Gastroesophageal sphincter (tissue), 4 donors: ENCODE data around the gene DNAJA3. TPM values are rescaled to one million over a fixed set of nuclear protein-coding genes. Genes with fewer than 3 reads are reported as not detected.

Source experiments
- ATAC-seq: fragments of 150-250 bp; one replicate; pipeline ENCODE4 v1.9.1; 2016; ENCODE audit warnings: mild to moderate bottlenecking, moderate library complexity
- H3K27ac ChIP-seq, 4 donors: fragments of 200-600 bp; sonication (generic) in 3 of 4; 1 replicate in 3 of 4; 2 replicates in 1 of 4; pipeline ENCODE4 v1.5.1; 2016 to 2019
- H3K27me3 ChIP-seq: fragments of 200-600 bp; sonication (generic); one replicate; pipeline ENCODE4 v1.5.1; 2019
- H3K36me3 ChIP-seq, 2 donors: fragments of 200-600 bp; sonication (generic); one replicate each; pipeline ENCODE4 v1.5.1; 2019; ENCODE audit warnings: control low read depth in 1 of 2
- H3K4me1 ChIP-seq, 3 donors: fragments of 200-600 bp; sonication (generic); 1 replicate in 2 of 3; 2 replicates in 1 of 3; pipeline ENCODE4 v1.5.1; 2016 to 2019; ENCODE audit warnings: control low read depth in 2 of 3
- H3K4me3 ChIP-seq, 2 donors: fragments of 200-600 bp; sonication (generic); one replicate each; pipeline ENCODE4 v1.5.1; 2019; ENCODE audit warnings: mild to moderate bottlenecking in 1 of 2, moderate library complexity in 1 of 2
- H3K9me3 ChIP-seq, 3 donors: fragments of 200-600 bp; sonication (generic); one replicate each; pipeline ENCODE4 v1.5.1; 2017 to 2019; ENCODE audit warnings: control low read depth in 2 of 3
- EP300 ChIP-seq: sonication (generic); formaldehyde crosslinking; IDR thresholded peaks from one replicate; pipeline ENCODE4 v1.6.1; 2017; ENCODE audit warnings: antibody characterized with exemption, mild to moderate bottlenecking
- POLR2A ChIP-seq, 2 donors: fragments of 450-650 bp; IDR thresholded peaks; one replicate each; pipeline ENCODE4 v1.6.1; 2017; ENCODE audit warnings: antibody characterized with exemption in 2 of 2, mild to moderate bottlenecking in 2 of 2, moderate library complexity in 1 of 2
- POLR2AphosphoS5 ChIP-seq: sonication (generic); formaldehyde crosslinking; IDR thresholded peaks from one replicate; pipeline ENCODE4 v1.6.1; 2017; ENCODE audit warnings: antibody characterized with exemption
- WGBS, 2 donors: methylation state at CpG; one replicate each; pipeline ENCODE4 v1.1.5; 2018; ENCODE audit warnings: low coverage in 1 of 2; 5-methylcytosine and 5-hydroxymethylcytosine counted together
- total RNA-seq, 4 donors: library from RNA; depleted of rRNA; stranded (reverse); fragments of >200 nt; gene quantifications; one replicate each; pipeline ENCODE4 v1.1.0, GENCODE V29; 2016
- TF ChIP-seq, protein P1 (sequence below), 4 experiments: fragments of 200-600 bp in 2 of 4; fragments of 450-650 bp in 2 of 4; sonication (generic) in 1 of 4; IDR thresholded peaks; one replicate each; pipeline ENCODE4 v1.5.1; 2017 to 2019; ENCODE audit warnings: antibody characterized with exemption in 4 of 4, mild to moderate bottlenecking in 2 of 4, moderate library complexity in 2 of 4

DNAJA3 gene
- total RNA-seq, 4 donors from 2014 or later: 39.6 to 55.6 (median 43.9) TPM

DNA sequence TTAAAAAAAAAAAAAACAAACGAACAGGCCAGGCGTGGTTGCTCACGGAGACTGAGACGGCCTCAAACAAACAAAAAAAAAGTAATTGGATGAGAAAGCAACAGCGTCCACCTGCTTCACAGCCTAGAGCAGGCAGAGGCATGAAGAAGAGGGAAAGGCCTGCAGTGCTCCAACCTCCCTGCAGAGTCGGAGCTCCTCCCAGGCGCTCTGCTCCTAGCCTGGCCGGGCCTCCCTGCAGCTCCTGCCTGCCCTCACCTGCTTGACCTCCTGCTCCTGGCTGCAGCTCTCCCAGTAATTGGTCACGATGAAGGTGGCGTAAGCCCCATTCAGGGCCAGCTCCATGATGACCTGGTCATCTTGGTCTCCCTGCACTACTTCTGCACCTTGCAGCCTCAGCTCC lies 43.3 kb downstream of the DNAJA3 start:
- H3K9me3 ChIP-seq: no peaks in the 10 kb centered on the region
- 73 to 85% methylated on average over 6 to 10 of the region's 10 CpGs for WGBS, 2 donors
- no peaks in the 10 kb centered on the region for H3K27me3 ChIP-seq
- ATAC-seq: no peak
- H3K4me1 ChIP-seq: peaks cover 0 to 8% (median 0%) of the 10 kb centered on the region in 3 donors
- H3K36me3 ChIP-seq: peaks cover 0 to 59% of the 10 kb centered on the region in 2 donors
- no peak overlapping the region for H3K4me3 ChIP-seq
- H3K27ac ChIP-seq: no peak overlapping the region
- no peak for TF ChIP-seq EP300
- no peak for TF ChIP-seq POLR2AphosphoS5
- TF ChIP-seq, protein P1, sequence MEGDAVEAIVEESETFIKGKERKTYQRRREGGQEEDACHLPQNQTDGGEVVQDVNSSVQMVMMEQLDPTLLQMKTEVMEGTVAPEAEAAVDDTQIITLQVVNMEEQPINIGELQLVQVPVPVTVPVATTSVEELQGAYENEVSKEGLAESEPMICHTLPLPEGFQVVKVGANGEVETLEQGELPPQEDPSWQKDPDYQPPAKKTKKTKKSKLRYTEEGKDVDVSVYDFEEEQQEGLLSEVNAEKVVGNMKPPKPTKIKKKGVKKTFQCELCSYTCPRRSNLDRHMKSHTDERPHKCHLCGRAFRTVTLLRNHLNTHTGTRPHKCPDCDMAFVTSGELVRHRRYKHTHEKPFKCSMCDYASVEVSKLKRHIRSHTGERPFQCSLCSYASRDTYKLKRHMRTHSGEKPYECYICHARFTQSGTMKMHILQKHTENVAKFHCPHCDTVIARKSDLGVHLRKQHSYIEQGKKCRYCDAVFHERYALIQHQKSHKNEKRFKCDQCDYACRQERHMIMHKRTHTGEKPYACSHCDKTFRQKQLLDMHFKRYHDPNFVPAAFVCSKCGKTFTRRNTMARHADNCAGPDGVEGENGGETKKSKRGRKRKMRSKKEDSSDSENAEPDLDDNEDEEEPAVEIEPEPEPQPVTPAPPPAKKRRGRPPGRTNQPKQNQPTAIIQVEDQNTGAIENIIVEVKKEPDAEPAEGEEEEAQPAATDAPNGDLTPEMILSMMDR (IDR thresholded peaks at IDR 0.05): no peak
- TF ChIP-seq POLR2A (IDR thresholded peaks at IDR 0.05): no peak

DNA sequence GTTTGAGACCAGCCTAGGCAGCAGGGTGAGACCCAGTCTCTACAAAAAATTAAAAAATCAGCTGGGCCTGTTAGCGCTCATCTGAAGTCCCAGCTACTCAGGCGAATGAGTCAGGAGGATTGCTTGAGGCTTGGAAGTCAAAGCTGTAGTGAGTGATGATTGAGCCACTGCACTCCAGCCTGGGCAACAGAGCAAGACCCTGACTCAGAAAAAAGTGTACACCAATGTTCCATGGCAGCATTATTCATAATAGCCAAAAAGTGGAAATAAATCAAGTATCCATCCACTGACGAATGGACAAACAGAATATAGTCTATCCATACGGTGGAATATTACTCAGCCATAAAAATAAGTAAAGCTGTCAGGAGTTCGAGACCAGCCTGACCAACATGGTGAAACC lies 46.2 kb downstream of the DNAJA3 start:
- no peak overlapping the region for H3K4me3 ChIP-seq
- H3K36me3 ChIP-seq: peaks cover 0 to 30% of the 10 kb centered on the region in 2 donors
- TF ChIP-seq, protein P1 (IDR thresholded peaks at IDR 0.05): no peak
- no peaks in the 10 kb centered on the region for H3K27me3 ChIP-seq
- H3K4me1 ChIP-seq: peaks cover 0 to 36% (median 3%) of the 10 kb centered on the region in 3 donors
- WGBS, 2 donors: 96 to 100% methylated on average over 4 to 5 of the region's 5 CpGs
- no peak overlapping the region for H3K27ac ChIP-seq
- no peaks in the 10 kb centered on the region for H3K9me3 ChIP-seq
- ATAC-seq: no peak

- WGBS, 2 donors: 61 to 67% methylated on average over 1 to 4 of the region's 4 CpGs
- peaks cover 0 to 20% of the 10 kb centered on the region in 2 donors for H3K36me3 ChIP-seq
- H3K4me1 ChIP-seq: peaks cover 0 to 46% (median 10%) of the 10 kb centered on the region in 3 donors
- no peak overlapping the region for H3K27ac ChIP-seq
- H3K27me3 ChIP-seq: no peaks in the 10 kb centered on the region
- ATAC-seq: no peak
- TF ChIP-seq, protein P1 (IDR thresholded peaks at IDR 0.05): no peak
- TF ChIP-seq EP300 (no peak), POLR2A (IDR thresholded peaks at IDR 0.05) (no peak), POLR2AphosphoS5 (no peak)
- no peaks in the 10 kb centered on the region for H3K9me3 ChIP-seq
- H3K4me3 ChIP-seq: no peak overlapping the region
Measured at GRCh38 chr16:4472880-4473279, 47.2 kb downstream of the DNAJA3 start.

GRCh38 chr16:4474192-4474961 lies 48.7 kb downstream of the DNAJA3 start, which contains the start of gene NMRAL1:
NMRAL1 (minus strand) TSS chr16:4474625; CDS start chr16:4474132, 493 bp downstream.
- peak; percentile 78 for ATAC-seq
- H3K9me3 ChIP-seq: no peaks in the 10 kb centered on the region
- H3K4me1 ChIP-seq: peaks cover 0 to 50% (median 12%) of the 10 kb centered on the region in 3 donors
- H3K27ac ChIP-seq: peak within 1 kb of the TSS; percentile 51 to 85 (median 82)
- H3K27me3 ChIP-seq: no peaks in the 10 kb centered on the region
- WGBS, 2 donors: 5 to 18% methylated on average over 5 to 21 of the region's 60 CpGs
- TF ChIP-seq POLR2A (IDR thresholded peaks at IDR 0.05) (peak; percentile 26 to 32), POLR2AphosphoS5 (peak; percentile 71), EP300 (no peak)
- TF ChIP-seq, protein P1 (IDR thresholded peaks at IDR 0.05): peak in 1 of 4 experiments; percentile 36
- H3K4me3 ChIP-seq: peak within 1 kb of the TSS; percentile 76 to 80
- H3K36me3 ChIP-seq: peaks cover 0 to 7% of the 10 kb centered on the region in 2 donors
